Suprapubic skin (tissue), 4 donors: ENCODE results near the gene ERVK3-1.
"Not testable (repeated sequence)": the region's sequence is repeated elsewhere in the genome, so short reads cannot be mapped to it uniquely, and the experiment has no call there.

ENCODE experiments used
- EP300 ChIP-seq: sonication (generic); formaldehyde crosslinking; IDR thresholded peaks from one replicate; pipeline ENCODE4 v1.6.1; 2017; ENCODE audit warnings: antibody characterized with exemption
- POLR2A ChIP-seq, 2 donors: fragments of 450-650 bp; IDR thresholded peaks; one replicate each; pipeline ENCODE4 v1.6.1; 2017; ENCODE audit warnings: antibody characterized with exemption in 2 of 2, mild to moderate bottlenecking in 2 of 2, moderate library complexity in 2 of 2
- POLR2AphosphoS5 ChIP-seq, 3 donors: sonication (generic); formaldehyde crosslinking; IDR thresholded peaks; one replicate each; pipeline ENCODE4 v1.6.1; 2017; ENCODE audit warnings: antibody characterized with exemption in 3 of 3
- TF ChIP-seq, protein P1 (sequence below), 2 donors: fragments of 200-600 bp in 1 of 2; fragments of 450-650 bp in 1 of 2; sonication (generic) in 1 of 2; IDR thresholded peaks; one replicate each; pipeline ENCODE4 v1.5.1; 2016 to 2019; ENCODE audit warnings: antibody characterized with exemption in 2 of 2, mild to moderate bottlenecking in 1 of 2, moderate library complexity in 1 of 2

DNA sequence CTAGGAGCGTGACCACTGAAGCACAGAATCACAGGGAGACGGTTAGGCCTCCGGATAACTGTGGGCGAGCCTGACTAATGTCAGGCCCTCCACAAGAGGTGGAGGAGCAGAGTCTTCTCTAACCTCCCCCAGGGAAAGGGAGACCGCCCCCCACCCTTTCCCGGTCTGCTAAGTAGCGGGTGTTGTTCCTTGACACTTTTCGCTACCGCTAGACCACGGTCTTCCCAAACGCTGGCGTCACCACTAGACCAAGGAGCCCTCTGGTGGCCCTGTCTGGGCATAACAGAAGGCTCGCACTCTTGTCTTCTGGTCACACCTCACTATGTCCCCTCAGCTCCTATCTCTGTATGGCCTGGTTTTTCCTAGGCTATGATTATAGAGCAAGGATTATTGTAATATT lies 5.5 kb downstream of the ERVK3-1 start:
- TF ChIP-seq, protein P1, sequence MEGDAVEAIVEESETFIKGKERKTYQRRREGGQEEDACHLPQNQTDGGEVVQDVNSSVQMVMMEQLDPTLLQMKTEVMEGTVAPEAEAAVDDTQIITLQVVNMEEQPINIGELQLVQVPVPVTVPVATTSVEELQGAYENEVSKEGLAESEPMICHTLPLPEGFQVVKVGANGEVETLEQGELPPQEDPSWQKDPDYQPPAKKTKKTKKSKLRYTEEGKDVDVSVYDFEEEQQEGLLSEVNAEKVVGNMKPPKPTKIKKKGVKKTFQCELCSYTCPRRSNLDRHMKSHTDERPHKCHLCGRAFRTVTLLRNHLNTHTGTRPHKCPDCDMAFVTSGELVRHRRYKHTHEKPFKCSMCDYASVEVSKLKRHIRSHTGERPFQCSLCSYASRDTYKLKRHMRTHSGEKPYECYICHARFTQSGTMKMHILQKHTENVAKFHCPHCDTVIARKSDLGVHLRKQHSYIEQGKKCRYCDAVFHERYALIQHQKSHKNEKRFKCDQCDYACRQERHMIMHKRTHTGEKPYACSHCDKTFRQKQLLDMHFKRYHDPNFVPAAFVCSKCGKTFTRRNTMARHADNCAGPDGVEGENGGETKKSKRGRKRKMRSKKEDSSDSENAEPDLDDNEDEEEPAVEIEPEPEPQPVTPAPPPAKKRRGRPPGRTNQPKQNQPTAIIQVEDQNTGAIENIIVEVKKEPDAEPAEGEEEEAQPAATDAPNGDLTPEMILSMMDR (IDR thresholded peaks at IDR 0.05): peak; percentile 5 to 42
- not testable (repeated sequence) for TF ChIP-seq POLR2A (IDR thresholded peaks at IDR 0.05); EP300; POLR2AphosphoS5 (IDR thresholded peaks at IDR 0.05)
